Pancreas (tissue), 10 donors: Measurements from ENCODE around the gene SLC6A8. TPM values are rescaled to one million over a fixed set of nuclear protein-coding genes. Genes with fewer than 3 reads are reported as not detected.

Experiments used
- ATAC-seq, 4 donors: fragments of 200-7000 bp; cut with Tn5 transposase; one replicate each; pipeline versions ENCODE4 v1.8.0 to v1.9.1; 2020; ENCODE audit warnings: mild to moderate bottlenecking in 4 of 4, moderate library complexity in 4 of 4
- DNase-seq, 6 donors: peaks; one replicate each; pipeline ENCODE4 v3.0.0-alpha.2; 2020
- FAIRE-seq: peaks from 2 replicates; lab custom pipeline; 2012; peaks lifted over from hg19 to GRCh38; lab: Jason Lieb, UNC
- H3K27ac ChIP-seq, 4 donors: fragments of 200-600 bp; sonication (generic); 1 replicate in 3 of 4; 2 replicates in 1 of 4; pipeline versions ENCODE4 v1.5.0 to v1.8.0; 2020
- H3K27me3 ChIP-seq, 4 donors: fragments of 200-600 bp; one replicate each; pipeline ENCODE4 v1.8.0; 2021
- H3K36me3 ChIP-seq, 3 donors: fragments of 200-600 bp; sonication (generic) in 1 of 3; one replicate each; pipeline versions ENCODE4 v1.5.0 to v1.8.0; 2020 to 2021
- H3K4me1 ChIP-seq, 3 donors: fragments of 200-600 bp; one replicate each; pipeline ENCODE4 v1.8.0; 2021
- H3K4me3 ChIP-seq, 4 donors: fragments of 200-600 bp; sonication (generic) in 2 of 4; one replicate each; pipeline versions ENCODE4 v1.5.0 to v1.8.0; 2020 to 2021
- H3K9me3 ChIP-seq, 4 donors: fragments of 200-600 bp; one replicate each; pipeline ENCODE4 v1.8.0; 2021
- CTCF ChIP-seq, 4 donors: fragments of 200-600 bp; sonication (generic) in 3 of 4; IDR thresholded peaks; one replicate each; pipeline versions ENCODE4 v1.5.0 to v1.8.0; 2021; ENCODE audit warnings: antibody characterized with exemption in 4 of 4
- WGBS, 2 donors: extraction: QIAGEN DNeasy Blood & Tissue Kit; methylation state at CpG; one replicate each; pipeline ENCODE4 v1.1.7; 2013; 5-methylcytosine and 5-hydroxymethylcytosine counted together
- intact Hi-C, 3 donors: fragments of 100-400 bp; cut with DNase I; formaldehyde crosslinking; loops; one replicate each; pipeline versions ENCODE4 v1.11.1 to v1.14.2; 2022
- polyA plus RNA-seq, 2 donors: library from polyadenylated mRNA; stranded (reverse); fragments of 200-250 nt; gene quantifications; one replicate each; pipeline ENCODE4 v1.2.3, GENCODE V29; 2013
- total RNA-seq, 6 donors: library from RNA; stranded (reverse); fragmentation: NEBNext Ultra II Directional in 4 of 6; extraction: Animal tissue kit (Norgen Biotek cat#: 25700) in 4 of 6; gene quantifications; one replicate each; pipeline versions ENCODE4 v1.2.1 to v1.2.4, GENCODE V29; 2021 to 2023
- donor health status: healthy with polysubstance abuse.
- donor health status: DM: no; HTN: no; CAD: no; lungs with moderate emphysema.
- donor health status: DM: no; HTN: no; CAD: no.
- donor health status: control.
- donor health status: control.
- donor health status: Bipolar disorder and iron deficiency.
- donor health status: DM: yes; HTN: yes; CAD: no.
- donor health status: DM: no; HTN: no; CAD: no.
- donor health status: DM: no; HTN: no; CAD: no.
- donor health status: DM: yes; HTN: yes; CAD: no.

Gene SLC6A8
- total and polyA plus RNA-seq, 8 donors: 8.4 to 15.8 (median 12.1) TPM

DNA sequence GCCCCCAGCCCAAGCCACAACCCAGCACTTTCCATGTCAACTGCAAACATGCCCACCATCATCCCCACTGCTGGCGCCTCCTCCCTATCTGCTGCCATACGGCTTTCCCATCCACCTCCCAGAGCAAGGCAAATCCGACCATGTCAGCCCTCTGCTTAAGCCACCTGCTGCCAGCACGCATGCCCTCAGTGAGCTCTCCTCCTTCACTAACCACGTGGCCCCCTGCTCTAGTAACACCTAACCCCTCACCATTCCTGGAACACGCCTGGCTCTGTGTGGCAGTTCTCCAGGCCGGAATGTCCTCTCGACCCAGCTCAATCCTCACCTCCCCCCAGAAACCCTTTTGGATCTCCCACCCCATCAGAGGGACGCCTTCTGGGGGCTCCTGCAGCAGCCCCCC is 19.1 kb downstream of the SLC6A8 start:
- no peak for ATAC-seq
- peaks cover 0 to 4% (median 0%) of the 10 kb centered on the region in 3 donors for H3K36me3 ChIP-seq

DNA sequence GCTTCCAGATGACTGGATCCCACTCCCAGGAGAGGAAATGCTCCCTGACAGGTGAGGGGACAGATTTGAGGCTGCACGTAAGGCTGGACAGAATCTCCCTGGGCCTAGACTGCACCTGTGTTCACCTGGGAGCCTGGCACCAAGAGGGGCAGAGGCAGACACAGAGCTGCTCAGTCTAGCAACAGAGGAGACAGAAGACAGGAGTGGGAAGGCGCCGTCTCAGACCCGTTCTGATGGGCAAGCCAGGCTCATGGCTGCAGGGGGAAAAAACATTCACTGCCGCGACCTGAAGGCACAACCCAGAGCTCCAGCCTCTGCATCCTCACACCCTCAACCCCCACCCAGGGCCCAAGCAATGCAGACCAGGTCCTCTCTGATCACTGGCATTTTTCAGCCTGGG is 19.7 kb downstream of the SLC6A8 start:
- peak in 1 of 6 donors; percentile 26 for DNase-seq
- Histone ChIP-seq H3K27ac (no peak overlapping the region), H3K4me3 (no peak overlapping the region), H3K36me3 (peaks cover 0 to 4% (median 0%) of the 10 kb centered on the region in 3 donors), H3K27me3 (no peaks in the 10 kb centered on the region), H3K4me1 (peaks cover 0 to 4% (median 0%) of the 10 kb centered on the region in 3 donors), H3K9me3 (no peaks in the 10 kb centered on the region)
- no peak for ATAC-seq
- intact Hi-C loops: no loop called here
- TF ChIP-seq CTCF (IDR thresholded peaks at IDR 0.05): no peak
- no peak for FAIRE-seq
- WGBS, 2 donors: 92 to 93% methylated on average over 6 of the region's 6 CpGs

More for the DNA sequence above, 19.1 kb downstream of the SLC6A8 start:
- H3K4me1 ChIP-seq: peaks cover 0 to 4% (median 0%) of the 10 kb centered on the region in 3 donors
- intact Hi-C loops: no loop called here
- TF ChIP-seq CTCF (IDR thresholded peaks at IDR 0.05): no peak
- FAIRE-seq (no peak), DNase-seq (peak in 1 of 6 donors; percentile 36)
- 69 to 82% methylated on average over 9 of the region's 9 CpGs for WGBS, 2 donors
- no peak overlapping the region for H3K27ac ChIP-seq
- no peaks in the 10 kb centered on the region for H3K27me3 ChIP-seq
- no peak overlapping the region for H3K4me3 ChIP-seq
- H3K9me3 ChIP-seq: no peaks in the 10 kb centered on the region

GRCh38 chrX:153708415-153708814 is 20.7 kb downstream of the SLC6A8 start:
- TF ChIP-seq CTCF (IDR thresholded peaks at IDR 0.05): peak; percentile 35 to 54 (median 40)
- peaks cover 0 to 4% (median 0%) of the 10 kb centered on the region in 3 donors for H3K36me3 ChIP-seq
- no peaks in the 10 kb centered on the region for H3K27me3 ChIP-seq
- WGBS, 2 donors: 15 to 23% methylated on average over 13 of the region's 13 CpGs
- ATAC-seq (peak; percentile 82 to 94 (median 91)), DNase-seq (peak; percentile 74 to 90 (median 82)), FAIRE-seq (no peak)
- no peaks in the 10 kb centered on the region for H3K9me3 ChIP-seq
- intact Hi-C loops: no loop called here
- H3K27ac ChIP-seq: no peak overlapping the region
- H3K4me1 ChIP-seq: peaks cover 0 to 4% (median 0%) of the 10 kb centered on the region in 3 donors
- H3K4me3 ChIP-seq: no peak overlapping the region

DNA sequence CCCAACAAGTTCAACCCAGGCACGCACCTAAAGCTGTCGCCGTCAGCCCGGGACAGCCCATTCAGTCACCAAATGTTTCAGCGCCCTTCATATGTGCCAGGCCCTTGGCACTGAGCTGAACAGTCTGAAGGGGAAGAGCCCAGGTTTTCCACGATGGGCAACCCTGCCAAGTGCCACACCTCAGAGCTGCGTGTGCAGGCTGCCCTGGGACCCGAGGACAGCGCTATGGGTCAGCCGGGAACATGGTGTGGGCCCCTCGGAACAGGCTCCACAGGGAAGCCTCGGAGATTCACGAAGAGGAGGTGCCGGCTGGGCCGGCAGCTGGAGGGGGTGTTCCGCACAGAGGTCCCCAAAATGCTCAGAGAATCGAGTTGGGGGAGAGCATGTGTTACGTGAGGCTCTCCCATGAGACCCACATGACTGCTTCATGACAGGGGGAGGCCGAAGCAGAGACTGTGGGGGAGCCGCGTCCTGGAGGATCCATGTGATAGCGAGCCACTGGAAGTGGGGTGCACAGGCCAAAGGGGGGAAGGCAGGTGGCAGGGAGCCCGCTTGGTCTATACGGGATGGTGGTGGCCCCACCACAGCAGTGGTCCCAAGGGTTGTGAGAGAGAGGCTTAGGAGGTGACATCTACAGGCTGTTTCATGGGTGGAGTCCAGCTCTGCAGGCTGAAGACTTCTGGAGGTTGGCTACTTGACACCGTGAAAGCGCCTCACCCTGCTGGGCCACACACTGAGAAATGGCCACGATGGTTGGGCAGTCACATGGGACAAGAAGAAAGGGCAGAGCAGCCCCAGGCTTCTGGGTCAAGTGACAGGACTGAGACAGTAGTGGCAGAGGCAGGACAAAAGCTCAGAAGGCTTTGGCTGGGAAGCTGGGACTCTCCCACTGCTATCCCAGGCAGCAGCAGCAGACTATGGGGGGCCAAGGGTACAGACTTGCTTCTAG is 22.3 kb downstream of the SLC6A8 start:
- DNase-seq: peak in 2 of 6 donors; percentile 23 to 56
- H3K4me3 ChIP-seq: no peak overlapping the region
- peaks cover 0 to 7% (median 6%) of the 10 kb centered on the region in 3 donors for H3K36me3 ChIP-seq
- WGBS, 2 donors: 80 to 85% methylated on average over 27 of the region's 27 CpGs
- TF ChIP-seq CTCF (IDR thresholded peaks at IDR 0.05): no peak
- H3K27me3 ChIP-seq: no peaks in the 10 kb centered on the region
- H3K4me1 ChIP-seq: peaks cover 0 to 4% (median 0%) of the 10 kb centered on the region in 3 donors
- H3K27ac ChIP-seq: no peak overlapping the region
- no peaks in the 10 kb centered on the region for H3K9me3 ChIP-seq
- intact Hi-C loops: no loop called here
- no peak for FAIRE-seq
- ATAC-seq: no peak
